Thyroid gland (tissue), 4 donors: ENCODE data around the gene NEDD4L. TPM values are rescaled to one million over a fixed set of nuclear protein-coding genes. Genes with fewer than 3 reads are reported as not detected.

ENCODE experiments used
- DNase-seq, 2 donors: peaks; one replicate each; pipeline ENCODE4 v3.0.0-alpha.2; 2019
- H3K27ac ChIP-seq, 3 donors: fragments of 200-600 bp; sonication (generic); 1 replicate in 2 of 3; 2 replicates in 1 of 3; pipeline ENCODE4 v1.5.1; 2016 to 2019; ENCODE audit warnings: mild to moderate bottlenecking in 1 of 3, moderate library complexity in 1 of 3
- H3K27me3 ChIP-seq: fragments of 200-600 bp; sonication (generic); one replicate; pipeline ENCODE4 v1.5.1; 2019
- H3K36me3 ChIP-seq, 2 donors: fragments of 200-600 bp; sonication (generic); one replicate each; pipeline ENCODE4 v1.5.1; 2016 to 2019
- H3K4me1 ChIP-seq, 2 donors: fragments of 200-600 bp; sonication (generic); one replicate each; pipeline ENCODE4 v1.5.1; 2017 to 2019
- H3K4me3 ChIP-seq, 3 donors: fragments of 200-600 bp; sonication (generic); replicated peaks in 1 of 3; 1 replicate in 2 of 3; 2 replicates in 1 of 3; pipeline ENCODE4 v1.5.1; 2016; ENCODE audit warnings: mild to moderate bottlenecking in 1 of 3
- H3K9me3 ChIP-seq: fragments of 200-600 bp; sonication (generic); one replicate; pipeline ENCODE4 v1.5.1; 2017
- POLR2A ChIP-seq, 2 donors: fragments of 450-650 bp; IDR thresholded peaks; one replicate each; pipeline ENCODE4 v1.6.1; 2017; ENCODE audit warnings: antibody characterized with exemption in 2 of 2, mild to moderate bottlenecking in 2 of 2, moderate library complexity in 1 of 2
- WGBS, 2 donors: methylation state at CpG; one replicate each; pipeline ENCODE4 v1.1.5; 2017; 5-methylcytosine and 5-hydroxymethylcytosine counted together
- intact Hi-C: fragments of 100-400 bp; cut with DNase I; formaldehyde crosslinking; loops from one replicate; pipeline ENCODE4 v1.15.1; 2023
- total RNA-seq, 4 donors: library from RNA; depleted of rRNA; stranded (reverse); fragments of >200 nt; gene quantifications; one replicate each; pipeline ENCODE4 v1.2.3, GENCODE V29; 2016
- TF ChIP-seq, protein P1 (sequence below), 6 experiments: fragments of 200-600 bp in 3 of 6; fragments of 450-650 bp in 3 of 6; sonication (generic) in 3 of 6; IDR thresholded peaks; one replicate each; pipeline ENCODE4 v1.5.1; 2016 to 2019; ENCODE audit warnings: antibody characterized with exemption in 6 of 6, mild to moderate bottlenecking in 2 of 6, inconsistent platforms in 1 of 6, moderate library complexity in 1 of 6

The NEDD4L gene
- total RNA-seq, 4 donors from 2014 or later, result 61.5 to 105 (median 78.0) TPM

DNA sequence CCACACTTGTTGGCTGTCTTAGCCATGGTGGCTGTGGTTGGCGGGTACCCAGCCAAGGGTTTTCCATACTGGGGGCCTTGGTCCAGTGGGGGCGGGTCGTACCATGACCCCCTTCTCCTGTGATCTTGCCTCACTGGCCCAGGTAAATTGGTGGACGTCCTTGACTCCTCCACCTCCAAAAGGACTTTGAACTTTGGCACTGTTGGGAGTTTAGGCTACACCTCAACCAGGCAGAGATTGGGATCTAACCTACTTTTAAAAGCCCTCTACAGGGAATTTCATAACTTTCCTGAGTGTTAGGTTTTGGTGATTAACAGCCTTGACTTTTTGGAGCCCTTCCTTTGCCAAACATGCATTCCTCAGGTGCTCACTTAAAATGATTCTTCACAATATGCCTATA, 106.7 kb downstream of the NEDD4L start:
- DNase-seq, result no peak
- Histone ChIP-seq H3K36me3 (no peaks in the 10 kb centered on the region), H3K4me1 (peaks cover 13 to 14% of the 10 kb centered on the region in 2 donors), H3K9me3 (no peaks in the 10 kb centered on the region), H3K4me3 (no peak overlapping the region), H3K27me3 (no peaks in the 10 kb centered on the region), H3K27ac (no peak overlapping the region)
- 81 to 96% methylated on average over 4 of the region's 4 CpGs for WGBS, 2 donors
- no peak for TF ChIP-seq POLR2A (IDR thresholded peaks at IDR 0.05)
- TF ChIP-seq, protein P1, sequence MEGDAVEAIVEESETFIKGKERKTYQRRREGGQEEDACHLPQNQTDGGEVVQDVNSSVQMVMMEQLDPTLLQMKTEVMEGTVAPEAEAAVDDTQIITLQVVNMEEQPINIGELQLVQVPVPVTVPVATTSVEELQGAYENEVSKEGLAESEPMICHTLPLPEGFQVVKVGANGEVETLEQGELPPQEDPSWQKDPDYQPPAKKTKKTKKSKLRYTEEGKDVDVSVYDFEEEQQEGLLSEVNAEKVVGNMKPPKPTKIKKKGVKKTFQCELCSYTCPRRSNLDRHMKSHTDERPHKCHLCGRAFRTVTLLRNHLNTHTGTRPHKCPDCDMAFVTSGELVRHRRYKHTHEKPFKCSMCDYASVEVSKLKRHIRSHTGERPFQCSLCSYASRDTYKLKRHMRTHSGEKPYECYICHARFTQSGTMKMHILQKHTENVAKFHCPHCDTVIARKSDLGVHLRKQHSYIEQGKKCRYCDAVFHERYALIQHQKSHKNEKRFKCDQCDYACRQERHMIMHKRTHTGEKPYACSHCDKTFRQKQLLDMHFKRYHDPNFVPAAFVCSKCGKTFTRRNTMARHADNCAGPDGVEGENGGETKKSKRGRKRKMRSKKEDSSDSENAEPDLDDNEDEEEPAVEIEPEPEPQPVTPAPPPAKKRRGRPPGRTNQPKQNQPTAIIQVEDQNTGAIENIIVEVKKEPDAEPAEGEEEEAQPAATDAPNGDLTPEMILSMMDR (IDR thresholded peaks at IDR 0.05), result no peak
- intact Hi-C loops, result no loop called here

- no peak for TF ChIP-seq POLR2A (IDR thresholded peaks at IDR 0.05)
- TF ChIP-seq, protein P1 (IDR thresholded peaks at IDR 0.05), result no peak
- intact Hi-C loops, result no loop called here
- Histone ChIP-seq H3K4me3 (no peak overlapping the region), H3K27me3 (no peaks in the 10 kb centered on the region), H3K4me1 (peaks cover 18 to 21% of the 10 kb centered on the region in 2 donors), H3K27ac (no peak overlapping the region), H3K36me3 (no peaks in the 10 kb centered on the region), H3K9me3 (no peaks in the 10 kb centered on the region)
- no peak for DNase-seq
- WGBS, 2 donors, result 94 to 96% methylated on average over 3 of the region's 3 CpGs
These were observed 108.2 kb downstream of the NEDD4L start for GRCh38 chr18:58152216-58152615.

DNA sequence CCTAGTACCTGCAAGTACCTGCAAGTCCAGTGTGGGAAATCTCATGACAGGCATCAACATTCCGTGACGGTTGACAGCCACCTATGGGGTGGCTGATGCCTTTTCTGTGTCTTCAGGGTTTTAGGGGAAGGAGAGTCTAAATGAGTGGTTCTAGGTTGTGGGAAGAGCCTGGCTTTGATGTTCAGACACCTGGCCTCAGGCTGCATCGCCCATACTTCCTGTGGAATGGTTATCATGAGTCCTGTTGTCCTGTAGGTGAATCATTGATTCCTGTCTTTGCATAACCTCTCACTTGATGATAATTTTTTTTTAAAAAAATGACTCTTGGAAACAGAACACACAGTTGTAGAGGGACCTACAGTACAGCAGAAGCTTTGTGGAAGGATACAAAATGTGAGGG, 108.9 kb downstream of the NEDD4L start:
- Histone ChIP-seq H3K4me3 (no peak overlapping the region), H3K27ac (no peak overlapping the region), H3K4me1 (peaks cover 18 to 21% of the 10 kb centered on the region in 2 donors), H3K36me3 (no peaks in the 10 kb centered on the region), H3K9me3 (no peaks in the 10 kb centered on the region), H3K27me3 (no peaks in the 10 kb centered on the region)
- intact Hi-C loops, result no loop called here
- no peak for TF ChIP-seq POLR2A (IDR thresholded peaks at IDR 0.05)
- TF ChIP-seq, protein P1 (IDR thresholded peaks at IDR 0.05), result no peak
- WGBS, 2 donors, result 91 to 100% methylated on average over 2 to 3 of the region's 3 CpGs
- DNase-seq, result no peak

DNA sequence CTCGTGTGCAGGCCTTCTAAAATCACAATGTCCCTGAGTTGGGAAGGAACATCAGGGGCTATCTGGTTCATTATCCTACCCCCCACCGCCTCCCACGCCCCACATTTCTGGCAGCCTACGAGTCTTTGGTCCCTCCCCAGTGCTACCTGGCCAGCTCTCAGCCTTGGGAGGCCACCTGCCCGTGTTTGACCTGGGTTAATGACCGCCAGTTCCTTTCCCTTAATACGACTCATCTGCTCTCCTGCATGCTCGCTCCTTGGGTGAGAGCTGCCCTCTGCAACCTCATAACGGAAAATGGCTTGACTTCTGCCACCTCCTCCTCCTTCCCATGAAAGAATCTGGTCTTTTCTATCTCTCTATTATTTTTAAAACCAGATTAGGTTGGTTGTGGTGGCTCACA, 112.5 kb downstream of the NEDD4L start:
- Histone ChIP-seq H3K36me3 (no peaks in the 10 kb centered on the region), H3K9me3 (no peaks in the 10 kb centered on the region), H3K27ac (peak overlapping the region in 2 of 3 donors; percentile 29 to 37), H3K27me3 (no peaks in the 10 kb centered on the region), H3K4me3 (no peak overlapping the region), H3K4me1 (peaks cover 9 to 14% of the 10 kb centered on the region in 2 donors)
- intact Hi-C loops, result no loop called here
- no peak for DNase-seq
- TF ChIP-seq, protein P1 (IDR thresholded peaks at IDR 0.05), result peak in 1 of 6 experiments; percentile 4
- TF ChIP-seq POLR2A (IDR thresholded peaks at IDR 0.05), result no peak
- WGBS, 2 donors, result 65 to 85% methylated on average over 9 of the region's 9 CpGs

DNA sequence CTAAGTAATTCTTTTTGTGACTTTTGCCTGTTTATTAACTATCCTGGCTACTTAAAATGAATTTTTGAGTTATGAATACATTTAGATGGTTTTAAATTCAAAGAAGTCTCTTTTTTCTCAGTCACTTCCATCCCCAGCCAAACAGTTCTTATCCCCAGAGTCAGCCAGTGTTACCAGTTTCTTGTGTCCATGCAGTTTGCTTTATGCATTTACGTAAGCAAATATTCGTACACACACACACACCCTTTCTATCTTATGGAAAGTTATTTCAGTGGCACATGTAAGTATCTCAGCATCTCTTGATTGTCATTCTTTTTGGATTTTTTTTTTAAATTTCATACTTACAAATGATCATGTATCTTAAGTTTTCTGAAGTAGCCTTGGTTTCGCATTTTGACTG, 113.2 kb downstream of the NEDD4L start:
- H3K4me3 ChIP-seq, result no peak overlapping the region
- WGBS, 2 donors, result 92 to 99% methylated on average over 3 of the region's 3 CpGs
- no peaks in the 10 kb centered on the region for H3K9me3 ChIP-seq
- H3K27ac ChIP-seq, result no peak overlapping the region
- H3K27me3 ChIP-seq, result no peaks in the 10 kb centered on the region
- TF ChIP-seq POLR2A (IDR thresholded peaks at IDR 0.05), result no peak
- TF ChIP-seq, protein P1 (IDR thresholded peaks at IDR 0.05), result no peak
- peaks cover 9 to 14% of the 10 kb centered on the region in 2 donors for H3K4me1 ChIP-seq
- H3K36me3 ChIP-seq, result no peaks in the 10 kb centered on the region
- DNase-seq, result no peak
- intact Hi-C loops, result no loop called here
